Measurements from ENCODE around the gene SH3RF1. TPM values are rescaled to one million over a fixed set of nuclear protein-coding genes. Genes with fewer than 3 reads are reported as not detected.

Gene SH3RF1
- total RNA-seq, 4 donors from 2014 or later, result 10.0 to 11.8 (median 10.9) TPM

DNA sequence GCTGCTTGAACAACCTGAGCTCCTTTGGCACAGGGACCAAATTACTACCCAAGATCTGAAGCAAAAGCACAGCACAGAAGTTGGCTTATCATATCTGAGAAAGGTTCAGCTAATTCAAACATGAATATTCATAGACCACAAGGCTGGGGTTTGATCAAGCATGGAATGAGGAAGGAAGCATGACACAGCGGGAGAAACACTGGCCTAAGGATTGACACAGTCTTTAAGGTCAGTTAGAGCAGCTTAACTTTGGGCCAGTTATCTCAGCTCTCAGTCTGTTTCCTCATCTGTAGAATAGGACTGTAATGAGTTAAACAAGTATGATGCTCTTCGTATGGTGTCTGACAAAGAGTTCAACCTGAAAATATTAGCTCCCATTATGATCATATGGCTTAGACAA, 172.2 kb downstream of the SH3RF1 start:
- WGBS, result 79% methylated on average over 2 of the region's 2 CpGs
- TF ChIP-seq, protein P1, sequence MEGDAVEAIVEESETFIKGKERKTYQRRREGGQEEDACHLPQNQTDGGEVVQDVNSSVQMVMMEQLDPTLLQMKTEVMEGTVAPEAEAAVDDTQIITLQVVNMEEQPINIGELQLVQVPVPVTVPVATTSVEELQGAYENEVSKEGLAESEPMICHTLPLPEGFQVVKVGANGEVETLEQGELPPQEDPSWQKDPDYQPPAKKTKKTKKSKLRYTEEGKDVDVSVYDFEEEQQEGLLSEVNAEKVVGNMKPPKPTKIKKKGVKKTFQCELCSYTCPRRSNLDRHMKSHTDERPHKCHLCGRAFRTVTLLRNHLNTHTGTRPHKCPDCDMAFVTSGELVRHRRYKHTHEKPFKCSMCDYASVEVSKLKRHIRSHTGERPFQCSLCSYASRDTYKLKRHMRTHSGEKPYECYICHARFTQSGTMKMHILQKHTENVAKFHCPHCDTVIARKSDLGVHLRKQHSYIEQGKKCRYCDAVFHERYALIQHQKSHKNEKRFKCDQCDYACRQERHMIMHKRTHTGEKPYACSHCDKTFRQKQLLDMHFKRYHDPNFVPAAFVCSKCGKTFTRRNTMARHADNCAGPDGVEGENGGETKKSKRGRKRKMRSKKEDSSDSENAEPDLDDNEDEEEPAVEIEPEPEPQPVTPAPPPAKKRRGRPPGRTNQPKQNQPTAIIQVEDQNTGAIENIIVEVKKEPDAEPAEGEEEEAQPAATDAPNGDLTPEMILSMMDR (IDR thresholded peaks at IDR 0.05), result no peak
- TF ChIP-seq EP300 (IDR thresholded peaks at IDR 0.05) (no peak), POLR2A (IDR thresholded peaks at IDR 0.05; ENCODE audit: low read depth) (no peak), POLR2AphosphoS5 (IDR thresholded peaks at IDR 0.05) (no peak)
- intact Hi-C loops (cut with DNase I), result no loop called here
- H3K9me3 ChIP-seq, result no peaks in the 10 kb centered on the region
- H3K36me3 ChIP-seq, result peaks cover 0 to 35% (median 13%) of the 10 kb centered on the region in 4 donors
- peaks cover 18 to 23% (median 21%) of the 10 kb centered on the region in 4 donors for H3K4me1 ChIP-seq
- no peak overlapping the region for H3K4me3 ChIP-seq
- peak overlapping the region in 2 of 4 donors; percentile 32 to 59 for H3K27ac ChIP-seq (replicated peaks in 1 of 4)
- H3K27me3 ChIP-seq, result no peaks in the 10 kb centered on the region
- DNase-seq (ENCODE audit: extremely low spot score), result no peak

DNA sequence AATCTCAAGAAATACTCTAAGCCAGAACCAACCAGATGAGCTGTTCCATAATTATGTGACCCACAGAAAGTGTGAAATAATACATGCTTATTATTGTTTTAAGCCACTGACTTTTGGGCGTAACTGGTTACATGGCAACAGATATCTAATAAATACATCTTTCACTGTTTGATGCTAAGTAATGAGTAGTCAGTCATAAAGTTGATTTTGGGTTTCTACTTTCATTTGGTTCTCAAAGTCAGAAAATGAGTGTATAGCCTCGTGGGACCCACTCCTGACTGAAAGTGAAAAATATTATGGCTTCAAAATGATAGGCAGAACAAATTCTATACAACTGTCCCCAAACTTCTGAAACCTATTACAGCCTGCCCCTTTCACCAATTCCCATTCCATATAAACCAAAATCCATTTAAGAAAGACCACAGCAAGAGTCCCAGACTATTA, 172.7 kb downstream of the SH3RF1 start:
- Histone ChIP-seq H3K27ac (replicated peaks in 1 of 4) (no peak overlapping the region), H3K4me3 (no peak overlapping the region), H3K9me3 (no peaks in the 10 kb centered on the region), H3K36me3 (peaks cover 0 to 35% (median 13%) of the 10 kb centered on the region in 4 donors), H3K27me3 (no peaks in the 10 kb centered on the region), H3K4me1 (peaks cover 18 to 23% (median 22%) of the 10 kb centered on the region in 4 donors)
- intact Hi-C loops (cut with DNase I), result no loop called here
- no peak for DNase-seq (ENCODE audit: extremely low spot score)
- no peak for TF ChIP-seq EP300 (IDR thresholded peaks at IDR 0.05)
- TF ChIP-seq, protein P1 (IDR thresholded peaks at IDR 0.05), result no peak
- no peak for TF ChIP-seq POLR2A (IDR thresholded peaks at IDR 0.05; ENCODE audit: low read depth)
- TF ChIP-seq POLR2AphosphoS5 (IDR thresholded peaks at IDR 0.05), result no peak
- 96% methylated on average over 2 of the region's 2 CpGs for WGBS

DNA sequence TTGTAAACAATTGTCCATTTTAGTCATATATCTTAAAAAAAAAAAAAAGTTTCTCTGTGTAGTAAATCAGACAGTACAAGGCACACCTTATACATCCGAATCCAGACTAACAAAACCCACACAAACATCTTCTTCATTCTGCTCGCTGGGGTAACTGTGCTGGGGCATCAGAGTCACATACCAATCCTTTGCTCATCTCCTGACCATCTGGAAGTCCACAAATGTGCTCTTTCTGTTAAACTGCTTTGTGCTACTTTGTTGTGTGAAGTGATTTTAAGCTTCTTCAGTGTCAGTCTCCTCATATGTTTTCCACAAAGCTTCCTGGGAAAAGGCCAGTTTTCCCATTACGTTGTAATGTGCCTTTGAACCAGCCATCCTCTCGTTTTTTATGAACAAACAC, 174.5 kb downstream of the SH3RF1 start:
- intact Hi-C loops (cut with DNase I), result no loop called here
- 84% methylated on average over 4 of the region's 4 CpGs for WGBS
- no peak for TF ChIP-seq POLR2A (IDR thresholded peaks at IDR 0.05; ENCODE audit: low read depth)
- no peak for TF ChIP-seq EP300 (IDR thresholded peaks at IDR 0.05)
- TF ChIP-seq, protein P1 (IDR thresholded peaks at IDR 0.05), result no peak
- TF ChIP-seq POLR2AphosphoS5 (IDR thresholded peaks at IDR 0.05), result no peak
- H3K9me3 ChIP-seq, result peaks cover 0 to 4% (median 0%) of the 10 kb centered on the region in 4 donors
- H3K36me3 ChIP-seq, result peaks cover 0 to 40% (median 13%) of the 10 kb centered on the region in 4 donors
- H3K27me3 ChIP-seq, result no peaks in the 10 kb centered on the region
- H3K4me3 ChIP-seq, result no peak overlapping the region
- no peak overlapping the region for H3K27ac ChIP-seq (replicated peaks in 1 of 4)
- peaks cover 18 to 23% (median 22%) of the 10 kb centered on the region in 4 donors for H3K4me1 ChIP-seq
- no peak for DNase-seq (ENCODE audit: extremely low spot score)

DNA sequence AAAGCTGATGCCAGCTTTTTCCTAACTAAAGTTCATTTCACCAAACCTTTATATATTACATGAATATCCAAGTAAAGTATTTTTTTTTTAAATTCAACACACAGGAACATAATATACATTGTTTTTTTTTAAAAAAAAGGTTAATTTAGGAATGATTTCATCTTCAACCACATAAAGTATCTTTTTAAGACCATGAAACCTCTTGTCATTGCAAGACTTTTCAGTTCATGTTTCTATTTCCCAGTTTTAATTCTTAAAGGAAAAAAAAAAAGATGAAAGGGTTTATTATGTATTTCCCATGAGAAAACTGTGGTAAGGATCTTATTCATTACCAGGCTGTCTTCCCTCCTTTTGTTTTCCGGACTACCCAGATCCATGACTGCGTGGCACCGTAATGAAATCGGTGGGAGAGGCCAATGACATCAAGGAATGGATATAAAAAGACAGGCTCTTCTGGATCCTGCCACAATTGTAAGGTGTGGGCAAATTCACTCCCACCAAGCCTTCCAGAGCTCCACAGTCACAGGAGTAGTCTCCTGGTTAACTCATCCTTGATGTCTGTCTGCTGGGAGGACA, 176.0 kb downstream of the SH3RF1 start:
- Histone ChIP-seq H3K27ac (replicated peaks in 1 of 4) (no peak overlapping the region), H3K27me3 (no peaks in the 10 kb centered on the region), H3K36me3 (peaks cover 0 to 40% (median 13%) of the 10 kb centered on the region in 4 donors), H3K4me1 (peaks cover 4 to 13% (median 11%) of the 10 kb centered on the region in 4 donors), H3K4me3 (no peak overlapping the region), H3K9me3 (peaks cover 0 to 11% (median 10%) of the 10 kb centered on the region in 4 donors)
- WGBS, result 87% methylated on average over 4 of the region's 4 CpGs
- DNase-seq (ENCODE audit: extremely low spot score), result no peak
- intact Hi-C loops (cut with DNase I), result no loop called here
- TF ChIP-seq POLR2AphosphoS5 (IDR thresholded peaks at IDR 0.05) (no peak), EP300 (IDR thresholded peaks at IDR 0.05) (no peak), POLR2A (IDR thresholded peaks at IDR 0.05; ENCODE audit: low read depth) (no peak)
- TF ChIP-seq, protein P1 (IDR thresholded peaks at IDR 0.05), result no peak

Data from esophagus muscularis mucosa (tissue), 4 donors.